PC-9 (cell line): Measurements from ENCODE around the gene HPCAL4.

Experiments used
- CTCF ChIP-seq: fragments of 200-600 bp; sonication (generic); conservative IDR thresholded peaks from 2 replicates; pipeline ENCODE4 v1.6.1; 2017; ENCODE audit warnings: mixed run types, antibody characterized with exemption, mild to moderate bottlenecking, moderate library complexity
- EZH2 ChIP-seq: fragments of 200-600 bp; sonication (generic); IDR thresholded peaks from 2 replicates; pipeline ENCODE4 v1.8.0; 2017; ENCODE audit warnings: antibody characterized with exemption, low read depth

DNA sequence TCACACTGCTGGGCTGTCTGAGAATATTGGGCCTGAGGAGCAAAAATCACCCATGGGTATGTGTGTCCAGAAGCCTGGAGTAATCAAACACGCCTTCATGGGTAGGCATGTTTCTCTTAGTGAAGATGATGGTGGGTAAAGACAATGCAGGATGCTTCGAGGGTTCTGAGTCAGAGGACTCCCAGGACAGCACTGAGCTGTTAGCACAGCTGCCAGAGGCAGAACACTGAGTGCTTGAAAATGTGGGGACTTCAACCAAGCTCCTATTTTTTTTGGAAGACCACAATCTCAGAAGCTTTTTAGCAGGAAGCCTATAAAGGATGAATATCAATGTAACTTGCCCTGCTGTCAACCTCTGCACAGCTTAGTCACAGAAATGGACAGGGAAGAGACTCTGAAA is 11.4 kb downstream of the HPCAL4 start:
- TF ChIP-seq CTCF (no peak), EZH2 (no peak)
